Measurements from ENCODE around the gene NUDT16L1. TPM values are rescaled to one million over a fixed set of nuclear protein-coding genes. Genes with fewer than 3 reads are reported as not detected.

The NUDT16L1 gene
- total RNA-seq, 1 donor from 2014 or later: 28.9 TPM

- Mint-ChIP-seq H3K27ac (ENCODE audit: unreplicated experiment) (no peak overlapping the region), H3K4me3 (ENCODE audit: unreplicated experiment) (no peak overlapping the region), H3K27me3 (ENCODE audit: unreplicated experiment) (no peaks in the 10 kb centered on the region), H3K4me1 (ENCODE audit: unreplicated experiment) (no peaks in the 10 kb centered on the region), H3K9me3 (ENCODE audit: unreplicated experiment) (no peaks in the 10 kb centered on the region), H3K36me3 (ENCODE audit: unreplicated experiment) (peaks cover 15% of the 10 kb centered on the region)
- no peak for TF ChIP-seq CTCF (IDR thresholded peaks at IDR 0.05)
- no peak for DNase-seq (ENCODE audit: extremely low spot score, unreplicated experiment)
Observed at GRCh38 chr16:4685292-4685691, 8.1 kb upstream of the NUDT16L1 start.

GRCh38 chr16:4685776-4686496, 7.4 kb upstream of the NUDT16L1 start:
- Mint-ChIP-seq H3K36me3 (ENCODE audit: unreplicated experiment) (peaks cover 15% of the 10 kb centered on the region), H3K4me3 (ENCODE audit: unreplicated experiment) (no peak overlapping the region), H3K27ac (ENCODE audit: unreplicated experiment) (no peak overlapping the region), H3K27me3 (ENCODE audit: unreplicated experiment) (no peaks in the 10 kb centered on the region), H3K4me1 (ENCODE audit: unreplicated experiment) (no peaks in the 10 kb centered on the region), H3K9me3 (ENCODE audit: unreplicated experiment) (no peaks in the 10 kb centered on the region)
- no peak for DNase-seq (ENCODE audit: extremely low spot score, unreplicated experiment)
- no peak for TF ChIP-seq CTCF (IDR thresholded peaks at IDR 0.05)

- peaks cover 16% of the 10 kb centered on the region for H3K36me3 Mint-ChIP-seq (ENCODE audit: unreplicated experiment)
Observed at GRCh38 chr16:4686497-4687210, 6.7 kb upstream of the NUDT16L1 start.

GRCh38 chr16:4687416-4687815, 5.9 kb upstream of the NUDT16L1 start:
- Mint-ChIP-seq H3K36me3 (ENCODE audit: unreplicated experiment) (peaks cover 16% of the 10 kb centered on the region), H3K4me3 (ENCODE audit: unreplicated experiment) (no peak overlapping the region), H3K27me3 (ENCODE audit: unreplicated experiment) (no peaks in the 10 kb centered on the region), H3K4me1 (ENCODE audit: unreplicated experiment) (peaks cover 6% of the 10 kb centered on the region), H3K9me3 (ENCODE audit: unreplicated experiment) (no peaks in the 10 kb centered on the region), H3K27ac (ENCODE audit: unreplicated experiment) (no peak overlapping the region)
- no peak for TF ChIP-seq CTCF (IDR thresholded peaks at IDR 0.05)
- DNase-seq (ENCODE audit: extremely low spot score, unreplicated experiment): no peak

More at GRCh38 chr16:4686497-4687210, 6.7 kb upstream of the NUDT16L1 start:
- H3K4me3 Mint-ChIP-seq (ENCODE audit: unreplicated experiment): no peak overlapping the region
- no peaks in the 10 kb centered on the region for H3K27me3 Mint-ChIP-seq (ENCODE audit: unreplicated experiment)
- H3K9me3 Mint-ChIP-seq (ENCODE audit: unreplicated experiment): no peaks in the 10 kb centered on the region
- peaks cover 3% of the 10 kb centered on the region for H3K4me1 Mint-ChIP-seq (ENCODE audit: unreplicated experiment)
- H3K27ac Mint-ChIP-seq (ENCODE audit: unreplicated experiment): no peak overlapping the region
- DNase-seq (ENCODE audit: extremely low spot score, unreplicated experiment): no peak
- no peak for TF ChIP-seq CTCF (IDR thresholded peaks at IDR 0.05)

- Mint-ChIP-seq H3K9me3 (ENCODE audit: unreplicated experiment) (no peaks in the 10 kb centered on the region), H3K4me3 (ENCODE audit: unreplicated experiment) (no peak overlapping the region), H3K27me3 (ENCODE audit: unreplicated experiment) (no peaks in the 10 kb centered on the region), H3K4me1 (ENCODE audit: unreplicated experiment) (peaks cover 10% of the 10 kb centered on the region), H3K36me3 (ENCODE audit: unreplicated experiment) (peaks cover 16% of the 10 kb centered on the region), H3K27ac (ENCODE audit: unreplicated experiment) (no peak overlapping the region)
- TF ChIP-seq CTCF (IDR thresholded peaks at IDR 0.05): no peak
- DNase-seq (ENCODE audit: extremely low spot score, unreplicated experiment): no peak
Observed at GRCh38 chr16:4687946-4688673, 5.3 kb upstream of the NUDT16L1 start.

All from osteocyte (in vitro differentiated cells).